WERI-Rb-1 (cell line): ENCODE data around the gene TIMM10B.

Experiments used
- DNase-seq: peaks from one replicate; pipeline ENCODE4 v3.0.0-alpha.2; 2020
- H3K27ac ChIP-seq: fragments of 250-450 bp; sonication (Bioruptor Pico); 2 replicates; pipeline ENCODE4 v1.5.1; 2020; ENCODE audit warnings: mild to moderate bottlenecking, moderate library complexity
- H3K27me3 ChIP-seq: fragments of 250-450 bp; sonication (Bioruptor Pico); 2 replicates; pipeline ENCODE4 v1.5.1; 2021; ENCODE audit warnings: mild to moderate bottlenecking, low read depth, moderate library complexity; ENCODE audit not compliant: insufficient read depth, severe bottlenecking
- H3K36me3 ChIP-seq: fragments of 250-450 bp; sonication (Bioruptor Pico); 2 replicates; pipeline ENCODE4 v1.5.1; 2020; ENCODE audit warnings: mild to moderate bottlenecking, moderate library complexity
- H3K4me3 ChIP-seq: 2 replicates; pipeline ENCODE4 v1.5.1; 2011; ENCODE audit warnings: low read depth, mild to moderate bottlenecking, control low read depth, low read length
- H3K9me3 ChIP-seq: fragments of 250-450 bp; sonication (Bioruptor Pico); 2 replicates; pipeline ENCODE4 v1.5.1; 2021; ENCODE audit warnings: mild to moderate bottlenecking, moderate library complexity; ENCODE audit not compliant: severe bottlenecking
- CTCF ChIP-seq: IDR thresholded peaks from 2 replicates; pipeline ENCODE4 v1.5.1; 2011; ENCODE audit warnings: low read depth, mild to moderate bottlenecking, control low read depth, inconsistent platforms, low read length

TIMM10B gene

GRCh38 chr11:6438979-6439571 is 42.2 kb upstream of the TIMM10B start:
- Histone ChIP-seq H3K27me3 (no peaks in the 10 kb centered on the region), H3K4me3 (no peak overlapping the region), H3K27ac (no peak overlapping the region), H3K36me3 (no peaks in the 10 kb centered on the region), H3K9me3 (no peaks in the 10 kb centered on the region)
- DNase-seq, result peak; percentile 63
- peak; percentile 90 for TF ChIP-seq CTCF

- Histone ChIP-seq H3K27ac (no peak within 1 kb of the TSS), H3K4me3 (no peak within 1 kb of the TSS), H3K27me3 (no peaks in the 10 kb centered on the region), H3K36me3 (no peaks in the 10 kb centered on the region), H3K9me3 (no peaks in the 10 kb centered on the region)
- DNase-seq, result no peak
- no peak for TF ChIP-seq CTCF
These were observed 40.4 kb upstream of the TIMM10B start, which contains the start of gene HPX for GRCh38 chr11:6440906-6441358. Gene HPX, minus strand, starts transcription at chr11:6440987. Its CDS starts 24 bp downstream, at chr11:6440963.

GRCh38 chr11:6442441-6442840 is 38.9 kb upstream of the TIMM10B start:
- H3K27me3 ChIP-seq, result no peaks in the 10 kb centered on the region
- no peak overlapping the region for H3K4me3 ChIP-seq
- no peaks in the 10 kb centered on the region for H3K36me3 ChIP-seq
- H3K9me3 ChIP-seq, result no peaks in the 10 kb centered on the region
- no peak for DNase-seq
- no peak overlapping the region for H3K27ac ChIP-seq
- no peak for TF ChIP-seq CTCF

GRCh38 chr11:6443269-6444003 is 37.9 kb upstream of the TIMM10B start:
- peak overlapping the region; percentile 10 for H3K27ac ChIP-seq
- peak; percentile 68 for DNase-seq
- TF ChIP-seq CTCF, result peak; percentile 92

GRCh38 chr11:6448574-6448973 is 32.7 kb upstream of the TIMM10B start:
- Histone ChIP-seq H3K9me3 (no peaks in the 10 kb centered on the region), H3K27ac (no peak overlapping the region), H3K27me3 (no peaks in the 10 kb centered on the region), H3K4me3 (no peak overlapping the region), H3K36me3 (peaks cover 31% of the 10 kb centered on the region)
- DNase-seq, result no peak
- no peak for TF ChIP-seq CTCF

More at GRCh38 chr11:6443269-6444003, 37.9 kb upstream of the TIMM10B start:
- no peak overlapping the region for H3K4me3 ChIP-seq
- H3K36me3 ChIP-seq, result peaks cover 4% of the 10 kb centered on the region; the same call in 1 of the 2 replicates
- H3K27me3 ChIP-seq, result no peaks in the 10 kb centered on the region
- H3K9me3 ChIP-seq, result no peaks in the 10 kb centered on the region
